ENCODE data around the gene MSH2.

- TF ChIP-seq, protein P1, sequence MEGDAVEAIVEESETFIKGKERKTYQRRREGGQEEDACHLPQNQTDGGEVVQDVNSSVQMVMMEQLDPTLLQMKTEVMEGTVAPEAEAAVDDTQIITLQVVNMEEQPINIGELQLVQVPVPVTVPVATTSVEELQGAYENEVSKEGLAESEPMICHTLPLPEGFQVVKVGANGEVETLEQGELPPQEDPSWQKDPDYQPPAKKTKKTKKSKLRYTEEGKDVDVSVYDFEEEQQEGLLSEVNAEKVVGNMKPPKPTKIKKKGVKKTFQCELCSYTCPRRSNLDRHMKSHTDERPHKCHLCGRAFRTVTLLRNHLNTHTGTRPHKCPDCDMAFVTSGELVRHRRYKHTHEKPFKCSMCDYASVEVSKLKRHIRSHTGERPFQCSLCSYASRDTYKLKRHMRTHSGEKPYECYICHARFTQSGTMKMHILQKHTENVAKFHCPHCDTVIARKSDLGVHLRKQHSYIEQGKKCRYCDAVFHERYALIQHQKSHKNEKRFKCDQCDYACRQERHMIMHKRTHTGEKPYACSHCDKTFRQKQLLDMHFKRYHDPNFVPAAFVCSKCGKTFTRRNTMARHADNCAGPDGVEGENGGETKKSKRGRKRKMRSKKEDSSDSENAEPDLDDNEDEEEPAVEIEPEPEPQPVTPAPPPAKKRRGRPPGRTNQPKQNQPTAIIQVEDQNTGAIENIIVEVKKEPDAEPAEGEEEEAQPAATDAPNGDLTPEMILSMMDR (IDR thresholded peaks at IDR 0.05; ENCODE audit: low read length) = no peak
- no peak for TF ChIP-seq EZH2 (IDR thresholded peaks at IDR 0.05; ENCODE audit: borderline replicate concordance, low read length)
These were observed 100.6 kb downstream of the MSH2 start for GRCh38 chr2:47503481-47504070.

Measured in OCI-LY1 (cell line).